Ovary (tissue), 3 donors: ENCODE results near the gene GALNT3.

Experiments used
- CTCF ChIP-seq, 3 donors: fragments of 450-650 bp in 2 of 3; fragments of 200-600 bp in 1 of 3; IDR thresholded peaks; one replicate each; pipeline versions ENCODE4 v1.5.1 to v1.8.0; 2016 to 2022; ENCODE audit warnings: antibody characterized with exemption in 3 of 3, mild to moderate bottlenecking in 1 of 3
- EP300 ChIP-seq: sonication (generic); formaldehyde crosslinking; IDR thresholded peaks from one replicate; pipeline ENCODE4 v1.6.1; 2017; ENCODE audit warnings: antibody characterized with exemption
- POLR2A ChIP-seq: fragments of 450-650 bp; IDR thresholded peaks from one replicate; pipeline ENCODE4 v1.6.1; 2017; ENCODE audit warnings: antibody characterized with exemption, mild to moderate bottlenecking, moderate library complexity
- donor health status: DM: no; HTN: no; CAD: no.

- TF ChIP-seq CTCF (IDR thresholded peaks at IDR 0.05) (no peak), EP300 (no peak), POLR2A (no peak)
These were observed 50.6 kb downstream of the GALNT3 start for GRCh38 chr2:165743442-165743841.
